Measurements from ENCODE around the gene IZUMO1. TPM values are rescaled to one million over a fixed set of nuclear protein-coding genes. Genes with fewer than 3 reads are reported as not detected.

Gene IZUMO1
- total and polyA plus RNA-seq, 2 donors (not counting 3 experiments of a cell fraction or from before 2014, with no cell fraction given), result 0.18 to 1.2 TPM

- BruUV-seq (replicated peaks), result no TSS peak
- H3K27me3 ChIP-seq (ENCODE audit: control insufficient read depth in 2 of 2, insufficient read depth in 2 of 2, low read length in 2 of 2), result no peaks in the 10 kb centered on the region
- no peaks in the 10 kb centered on the region for H3K9me3 ChIP-seq (replicated peaks; ENCODE audit: control insufficient read depth, insufficient read depth, low read length)
- peak; percentile 68 for FAIRE-seq
- no peaks in the 10 kb centered on the region for H4K20me1 ChIP-seq (replicated peaks; ENCODE audit: control insufficient read depth, extremely low read depth, insufficient read depth, low read length)
- CTCF ChIA-PET, result interaction anchor here (1.6 kb wide), 2 partner anchors 14 to 77 kb away, joined by 6 to 12 read pairs; no protein-coding TSS in a partner anchor
- H3K27ac ChIP-seq (ENCODE audit: insufficient read depth, low read depth, low read length), result peak within 1 kb of the TSS; percentile 5
- peak within 1 kb of the TSS; percentile 60 for H3K9ac ChIP-seq (replicated peaks; ENCODE audit: extremely low read depth, insufficient read depth, low read length)
- no peak for DNase-seq (ENCODE audit: low read depth, low spot score)
- peaks cover 0 to 3% of the 10 kb centered on the region in 2 experiments for H3K36me3 ChIP-seq (ENCODE audit: control insufficient read depth in 2 of 2, extremely low read depth in 1 of 2, insufficient read depth in 2 of 2, low read length in 2 of 2)
- dilution Hi-C loops (cut with MboI; ENCODE audit: extremely low pct_ligation_motif_present, low sequenced_read_pairs), result no loop called here
- peaks cover 23% of the 10 kb centered on the region for H3K79me2 ChIP-seq (ENCODE audit: control insufficient read depth, insufficient read depth, low read length)
- POLR2A ChIA-PET, result no interaction called here
- peak within 1 kb of the TSS; percentile 90 for H3K4me2 ChIP-seq (ENCODE audit: insufficient read depth, low read length)
- peak; percentile 81 for TF ChIP-seq POLR2A (IDR thresholded peaks at IDR 0.05; ENCODE audit: low read depth, low read length)
- TF ChIP-seq FOS (IDR thresholded peaks at IDR 0.05; ENCODE audit: borderline replicate concordance, insufficient read depth, low read length), result no peak
- TF ChIP-seq POLR2AphosphoS5 (IDR thresholded peaks at IDR 0.05; ENCODE audit: insufficient read depth, low read depth, low read length), result peak; percentile 95
- intact Hi-C loops (cut with micrococcal nuclease), result loop anchor here (1.0 kb wide), 1 partner anchor 8 kb away; no protein-coding TSS in a partner anchor
- H3K4me1 ChIP-seq (ENCODE audit: control insufficient read depth, extremely low read depth, insufficient read depth, low read length), result peaks cover 11% of the 10 kb centered on the region
- no peaks in the 10 kb centered on the region for H3K9me1 ChIP-seq (replicated peaks; ENCODE audit: control insufficient read depth, extremely low read depth, insufficient read depth, low read length)
- H3K4me3 ChIP-seq (replicated peaks in 1 of 3; ENCODE audit: insufficient read depth in 1 of 3, low read depth in 1 of 3, low read length in 3 of 3), result peak within 1 kb of the TSS; percentile 56 to 81 (median 65)
- H2AFZ ChIP-seq (ENCODE audit: low read depth, low read length), result peak within 1 kb of the TSS; percentile 96
Observed at GRCh38 chr19:48752496-48753365, 6.0 kb upstream of the IZUMO1 start, which contains the start of gene FUT1. Gene FUT1 (minus strand): TSS chr19:48752641. CDS start chr19:48751281, 1,360 bp downstream.

DNA sequence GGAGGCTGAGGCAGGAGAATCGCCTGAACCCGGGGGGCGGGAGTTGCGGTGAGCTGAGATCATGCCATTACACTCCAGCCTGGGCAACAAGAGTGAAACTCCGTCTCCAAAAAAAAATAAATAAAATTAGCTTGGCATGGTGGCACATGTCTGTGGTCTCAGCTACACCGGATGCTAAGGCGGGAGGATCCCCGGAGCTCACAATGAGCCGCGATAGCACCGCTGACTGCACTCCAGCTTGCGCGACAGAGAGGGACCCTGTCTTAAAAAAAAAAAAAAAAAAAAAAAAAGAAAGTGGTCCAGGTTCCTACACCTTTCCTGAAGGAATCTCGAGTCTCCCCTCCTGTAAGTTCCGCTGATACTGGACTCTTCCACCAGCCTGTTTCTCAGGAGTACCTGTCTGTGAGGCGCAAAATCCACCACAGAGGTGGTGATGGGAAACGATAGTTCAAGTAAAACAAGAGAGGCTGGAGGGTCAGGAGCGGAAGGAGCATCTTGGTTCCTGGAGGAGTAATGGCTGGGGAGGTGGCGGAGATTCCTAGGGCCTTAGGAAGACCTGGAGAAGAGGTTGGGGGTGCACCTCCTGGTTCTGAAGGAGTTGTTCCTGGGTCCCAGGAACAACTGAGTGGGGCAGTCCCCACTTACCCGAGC, 5.3 kb upstream of the IZUMO1 start:
- CTCF ChIA-PET, result interaction anchor here (1.1 to 1.6 kb wide), 3 partner anchors 13 to 76 kb away, joined by 3 to 12 read pairs (median 6); no protein-coding TSS in a partner anchor
- Histone ChIP-seq H3K9ac (replicated peaks; ENCODE audit: extremely low read depth, insufficient read depth, low read length) (peak overlapping the region; percentile 60), H3K9me3 (replicated peaks; ENCODE audit: control insufficient read depth, insufficient read depth, low read length) (no peaks in the 10 kb centered on the region), H3K4me1 (ENCODE audit: control insufficient read depth, extremely low read depth, insufficient read depth, low read length) (peaks cover 11% of the 10 kb centered on the region), H3K36me3 (ENCODE audit: control insufficient read depth in 2 of 2, extremely low read depth in 1 of 2, insufficient read depth in 2 of 2, low read length in 2 of 2) (peaks cover 0 to 3% of the 10 kb centered on the region in 2 experiments), H4K20me1 (replicated peaks; ENCODE audit: control insufficient read depth, extremely low read depth, insufficient read depth, low read length) (no peaks in the 10 kb centered on the region), H3K27me3 (ENCODE audit: control insufficient read depth in 2 of 2, insufficient read depth in 2 of 2, low read length in 2 of 2) (no peaks in the 10 kb centered on the region), H3K27ac (ENCODE audit: insufficient read depth, low read depth, low read length) (peak overlapping the region; percentile 5), H3K79me2 (ENCODE audit: control insufficient read depth, insufficient read depth, low read length) (peaks cover 23% of the 10 kb centered on the region), H3K4me3 (replicated peaks in 1 of 3; ENCODE audit: insufficient read depth in 1 of 3, low read depth in 1 of 3, low read length in 3 of 3) (peak overlapping the region; percentile 56 to 81 (median 65)), H3K9me1 (replicated peaks; ENCODE audit: control insufficient read depth, extremely low read depth, insufficient read depth, low read length) (no peaks in the 10 kb centered on the region), H2AFZ (ENCODE audit: low read depth, low read length) (peak overlapping the region; percentile 96), H3K4me2 (ENCODE audit: insufficient read depth, low read length) (peak overlapping the region; percentile 90)
- dilution Hi-C loops (cut with MboI; ENCODE audit: extremely low pct_ligation_motif_present, low sequenced_read_pairs) (no loop called here), intact Hi-C loops (cut with micrococcal nuclease) (loop anchor here (1.0 kb wide), 1 partner anchor 8 kb away; no protein-coding TSS in a partner anchor)
- POLR2A ChIA-PET, result interaction anchor here (0.5 to 0.7 kb wide), 3 partner anchors 128 to 744 kb away, joined by 3 to 15 read pairs (median 3); no protein-coding TSS in a partner anchor
- TF ChIP-seq EZH2 (IDR thresholded peaks at IDR 0.05; ENCODE audit: borderline replicate concordance, low read depth, low read length, severe bottlenecking) (no peak), GATA2 (IDR thresholded peaks at IDR 0.05; ENCODE audit: insufficient read depth, insufficient read length, low read depth, low read length) (no peak), JUN (IDR thresholded peaks at IDR 0.05; ENCODE audit: borderline replicate concordance, insufficient read depth, insufficient read length, low read depth) (no peak), POLR2AphosphoS5 (IDR thresholded peaks at IDR 0.05; ENCODE audit: insufficient read depth, low read depth, low read length) (no peak), MYC (IDR thresholded peaks at IDR 0.05; ENCODE audit: low read depth, low read length) (no peak)
- TF ChIP-seq, protein P1, sequence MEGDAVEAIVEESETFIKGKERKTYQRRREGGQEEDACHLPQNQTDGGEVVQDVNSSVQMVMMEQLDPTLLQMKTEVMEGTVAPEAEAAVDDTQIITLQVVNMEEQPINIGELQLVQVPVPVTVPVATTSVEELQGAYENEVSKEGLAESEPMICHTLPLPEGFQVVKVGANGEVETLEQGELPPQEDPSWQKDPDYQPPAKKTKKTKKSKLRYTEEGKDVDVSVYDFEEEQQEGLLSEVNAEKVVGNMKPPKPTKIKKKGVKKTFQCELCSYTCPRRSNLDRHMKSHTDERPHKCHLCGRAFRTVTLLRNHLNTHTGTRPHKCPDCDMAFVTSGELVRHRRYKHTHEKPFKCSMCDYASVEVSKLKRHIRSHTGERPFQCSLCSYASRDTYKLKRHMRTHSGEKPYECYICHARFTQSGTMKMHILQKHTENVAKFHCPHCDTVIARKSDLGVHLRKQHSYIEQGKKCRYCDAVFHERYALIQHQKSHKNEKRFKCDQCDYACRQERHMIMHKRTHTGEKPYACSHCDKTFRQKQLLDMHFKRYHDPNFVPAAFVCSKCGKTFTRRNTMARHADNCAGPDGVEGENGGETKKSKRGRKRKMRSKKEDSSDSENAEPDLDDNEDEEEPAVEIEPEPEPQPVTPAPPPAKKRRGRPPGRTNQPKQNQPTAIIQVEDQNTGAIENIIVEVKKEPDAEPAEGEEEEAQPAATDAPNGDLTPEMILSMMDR (IDR thresholded peaks at IDR 0.05; ENCODE audit: extremely low read depth in 1 of 2, insufficient read depth in 1 of 2, low read depth in 1 of 2, low read length in 2 of 2), result no peak
- DNase-seq (ENCODE audit: low read depth, low spot score) (peak; percentile 45), FAIRE-seq (peak; percentile 83)
- TSS peak; percentile 63 for BruUV-seq (replicated peaks)

All from endothelial cell of umbilical vein (primary cell).